Measurements from ENCODE around the gene ZNF638. TPM values are rescaled to one million over a fixed set of nuclear protein-coding genes. Genes with fewer than 3 reads are reported as not detected.

Gene ZNF638
- total RNA-seq, 1 experiment from 2014 or later, result 80.8 TPM

DNA sequence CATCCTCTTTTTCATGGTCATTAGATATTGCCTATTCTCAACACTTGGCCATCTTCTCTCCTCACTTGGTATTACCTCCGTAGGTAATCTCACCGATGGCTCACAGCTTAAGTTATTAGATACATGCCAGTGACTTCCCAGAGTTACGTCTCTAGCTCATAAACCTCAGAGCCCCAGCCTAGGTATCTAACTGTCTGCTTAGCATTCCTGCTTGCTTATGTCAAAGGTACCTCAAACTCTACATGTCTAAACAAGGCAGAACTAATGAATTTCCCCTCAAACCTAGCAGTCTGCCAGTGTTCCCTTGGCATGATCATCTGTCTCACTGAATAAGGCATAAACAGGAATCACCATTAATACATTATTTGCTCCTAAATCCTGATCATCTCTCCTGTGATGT is 27.7 kb upstream of the ZNF638 start:
- CTCF ChIA-PET, result no interaction called here
- no peaks in the 10 kb centered on the region for H3K36me3 ChIP-seq (ENCODE audit: control insufficient read depth, insufficient read depth, low read length)
- H3K27me3 ChIP-seq (ENCODE audit: control insufficient read depth, insufficient read depth, low read length), result no peaks in the 10 kb centered on the region
- intact Hi-C loops (cut with micrococcal nuclease; ENCODE audit: unreplicated experiment), result no loop called here
- no TSS peak for BruUV-seq (replicated peaks)
- no peak overlapping the region for H3K27ac ChIP-seq (ENCODE audit: low read length)
- H3K9me3 ChIP-seq (ENCODE audit: control insufficient read depth, insufficient read depth, low read depth, low read length), result no peaks in the 10 kb centered on the region
- DNase-seq (ENCODE audit: low read depth, low spot score) (no peak), ATAC-seq (no peak)
- no peaks in the 10 kb centered on the region for H3K4me1 ChIP-seq (ENCODE audit: control insufficient read depth, insufficient read depth, low read length)
- in situ Hi-C loops (cut with HindIII; ENCODE audit: low pct_unique_long_range_greater_than_20kb, low sequenced_read_pairs), result no loop called here
- POLR2A ChIA-PET, result no interaction called here
- no peak overlapping the region for H3K4me3 ChIP-seq (ENCODE audit: low read depth in 2 of 2, low read length in 2 of 2)
- TF ChIP-seq CTCF (IDR thresholded peaks at IDR 0.05) (no peak), SIN3A (IDR thresholded peaks at IDR 0.05; ENCODE audit: borderline replicate concordance, insufficient read depth, low read depth, low read length) (no peak), POLR2AphosphoS5 (IDR thresholded peaks at IDR 0.05; ENCODE audit: low read depth, low read length) (no peak), TCF7L2 (IDR thresholded peaks at IDR 0.05; ENCODE audit: low read depth, low read length) (no peak), REST (IDR thresholded peaks at IDR 0.05; ENCODE audit: insufficient read depth in 1 of 2, low read depth in 2 of 2, low read length in 1 of 2) (no peak)

- no peaks in the 10 kb centered on the region for H3K4me1 ChIP-seq (ENCODE audit: control insufficient read depth, insufficient read depth, low read length)
- intact Hi-C loops (cut with micrococcal nuclease; ENCODE audit: unreplicated experiment) (no loop called here), in situ Hi-C loops (cut with HindIII; ENCODE audit: low pct_unique_long_range_greater_than_20kb, low sequenced_read_pairs) (no loop called here)
- BruUV-seq (replicated peaks), result no TSS peak
- H3K27ac ChIP-seq (ENCODE audit: low read length), result no peak overlapping the region
- no peak overlapping the region for H3K4me3 ChIP-seq (ENCODE audit: low read depth in 2 of 2, low read length in 2 of 2)
- no peaks in the 10 kb centered on the region for H3K36me3 ChIP-seq (ENCODE audit: control insufficient read depth, insufficient read depth, low read length)
- TF ChIP-seq CTCF (IDR thresholded peaks at IDR 0.05), result no peak
- no peak for TF ChIP-seq POLR2AphosphoS5 (IDR thresholded peaks at IDR 0.05; ENCODE audit: low read depth, low read length)
- no peak for TF ChIP-seq TCF7L2 (IDR thresholded peaks at IDR 0.05; ENCODE audit: low read depth, low read length)
- no peak for TF ChIP-seq REST (IDR thresholded peaks at IDR 0.05; ENCODE audit: insufficient read depth in 1 of 2, low read depth in 2 of 2, low read length in 1 of 2)
- TF ChIP-seq SIN3A (IDR thresholded peaks at IDR 0.05; ENCODE audit: borderline replicate concordance, insufficient read depth, low read depth, low read length), result no peak
- no peaks in the 10 kb centered on the region for H3K27me3 ChIP-seq (ENCODE audit: control insufficient read depth, insufficient read depth, low read length)
- DNase-seq (ENCODE audit: low read depth, low spot score) (no peak), ATAC-seq (no peak)
- CTCF ChIA-PET, result no interaction called here
- H3K9me3 ChIP-seq (ENCODE audit: control insufficient read depth, insufficient read depth, low read depth, low read length), result no peaks in the 10 kb centered on the region
- POLR2A ChIA-PET, result no interaction called here
These were observed 24.8 kb upstream of the ZNF638 start for GRCh38 chr2:71306762-71307161.

Data from Panc1 (cell line).